ENCODE measurements around the gene DLG1. TPM values are rescaled to one million over a fixed set of nuclear protein-coding genes. Genes with fewer than 3 reads are reported as not detected.

The DLG1 gene
- total and polyA plus RNA-seq, 2 donors (not counting 1 experiment from before 2014, with no cell fraction given), result 47.7 to 53.0 TPM

DNA sequence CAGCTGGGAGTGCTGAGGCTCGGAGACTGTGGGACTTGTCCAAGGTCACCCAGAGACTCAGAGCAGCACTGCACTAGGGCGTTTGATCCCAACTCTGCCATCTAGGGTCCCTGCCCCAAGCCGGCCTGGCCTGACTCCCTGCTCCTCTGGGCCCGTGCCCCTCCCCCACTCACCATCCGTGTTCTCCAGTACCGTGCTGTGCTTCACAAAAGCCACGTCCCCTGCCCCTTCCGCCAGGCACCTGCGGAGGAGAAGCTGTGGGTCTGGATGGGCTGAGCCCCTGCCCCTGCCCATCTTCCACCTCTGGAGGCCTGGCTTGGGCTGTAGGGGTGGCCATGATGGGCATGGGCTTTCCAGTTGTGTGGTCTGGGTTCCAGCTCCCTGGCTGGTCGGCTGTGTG, 277.2 kb downstream of the DLG1 start:
- Histone ChIP-seq H3K27ac (ENCODE audit: insufficient read depth, low read length) (no peak overlapping the region), H3K27me3 (ENCODE audit: control insufficient read depth, insufficient read depth, low read length) (peaks cover 17% of the 10 kb centered on the region), H3K4me1 (ENCODE audit: control insufficient read depth, extremely low read depth, insufficient read depth, low read length) (no peaks in the 10 kb centered on the region), H2AFZ (ENCODE audit: low read length) (no peak overlapping the region), H3K9me3 (ENCODE audit: control insufficient read depth, insufficient read depth, low read depth, low read length) (no peaks in the 10 kb centered on the region), H3K4me3 (replicated peaks in 1 of 4; ENCODE audit: control extremely low read depth in 1 of 4, insufficient read depth in 1 of 4, low read depth in 3 of 4, low read length in 4 of 4) (no peak overlapping the region), H3K79me2 (ENCODE audit: control insufficient read depth, insufficient read depth, low read length) (no peaks in the 10 kb centered on the region), H3K4me2 (ENCODE audit: extremely low read depth, insufficient read depth, low read length) (no peak overlapping the region), H3K36me3 (ENCODE audit: control insufficient read depth, insufficient read depth, low read length) (no peaks in the 10 kb centered on the region), H3K9ac (ENCODE audit: insufficient read depth, low read length) (no peak overlapping the region), H4K20me1 (ENCODE audit: control insufficient read depth, extremely low read depth, insufficient read depth, low read length) (no peaks in the 10 kb centered on the region)
- TF ChIP-seq EZH2 (IDR thresholded peaks at IDR 0.05; ENCODE audit: low read length, missing control alignments), result no peak
- TF ChIP-seq, protein P1, sequence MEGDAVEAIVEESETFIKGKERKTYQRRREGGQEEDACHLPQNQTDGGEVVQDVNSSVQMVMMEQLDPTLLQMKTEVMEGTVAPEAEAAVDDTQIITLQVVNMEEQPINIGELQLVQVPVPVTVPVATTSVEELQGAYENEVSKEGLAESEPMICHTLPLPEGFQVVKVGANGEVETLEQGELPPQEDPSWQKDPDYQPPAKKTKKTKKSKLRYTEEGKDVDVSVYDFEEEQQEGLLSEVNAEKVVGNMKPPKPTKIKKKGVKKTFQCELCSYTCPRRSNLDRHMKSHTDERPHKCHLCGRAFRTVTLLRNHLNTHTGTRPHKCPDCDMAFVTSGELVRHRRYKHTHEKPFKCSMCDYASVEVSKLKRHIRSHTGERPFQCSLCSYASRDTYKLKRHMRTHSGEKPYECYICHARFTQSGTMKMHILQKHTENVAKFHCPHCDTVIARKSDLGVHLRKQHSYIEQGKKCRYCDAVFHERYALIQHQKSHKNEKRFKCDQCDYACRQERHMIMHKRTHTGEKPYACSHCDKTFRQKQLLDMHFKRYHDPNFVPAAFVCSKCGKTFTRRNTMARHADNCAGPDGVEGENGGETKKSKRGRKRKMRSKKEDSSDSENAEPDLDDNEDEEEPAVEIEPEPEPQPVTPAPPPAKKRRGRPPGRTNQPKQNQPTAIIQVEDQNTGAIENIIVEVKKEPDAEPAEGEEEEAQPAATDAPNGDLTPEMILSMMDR (conservative IDR thresholded peaks at IDR 0.05 in 1 of 2, IDR thresholded peaks at IDR 0.05 in 1 of 2; ENCODE audit: low read depth in 1 of 2, low read length in 2 of 2), result no peak
- no peak for DNase-seq (ENCODE audit: low read depth in 2 of 2)

DNA sequence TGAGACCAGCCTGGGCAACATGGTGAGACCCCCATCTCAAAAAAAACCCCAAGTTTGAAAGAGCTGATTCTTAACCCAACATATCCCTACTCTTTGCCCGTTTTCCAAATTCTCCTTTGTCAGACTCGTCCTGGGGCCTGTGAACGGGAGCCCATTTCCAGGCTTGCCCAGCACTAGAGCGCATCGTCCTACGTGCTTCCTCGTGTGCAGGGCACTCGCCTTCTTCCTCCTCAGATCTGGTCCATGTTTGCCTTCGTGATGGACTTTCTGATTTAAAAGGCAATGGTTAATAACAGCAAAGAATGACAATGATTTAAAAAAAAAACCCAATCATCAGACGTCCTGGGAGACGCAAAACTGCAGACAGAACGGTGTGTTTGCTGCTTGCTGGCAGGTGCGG, 278.9 kb downstream of the DLG1 start:
- no peaks in the 10 kb centered on the region for H3K36me3 ChIP-seq (ENCODE audit: control insufficient read depth, insufficient read depth, low read length)

DNA sequence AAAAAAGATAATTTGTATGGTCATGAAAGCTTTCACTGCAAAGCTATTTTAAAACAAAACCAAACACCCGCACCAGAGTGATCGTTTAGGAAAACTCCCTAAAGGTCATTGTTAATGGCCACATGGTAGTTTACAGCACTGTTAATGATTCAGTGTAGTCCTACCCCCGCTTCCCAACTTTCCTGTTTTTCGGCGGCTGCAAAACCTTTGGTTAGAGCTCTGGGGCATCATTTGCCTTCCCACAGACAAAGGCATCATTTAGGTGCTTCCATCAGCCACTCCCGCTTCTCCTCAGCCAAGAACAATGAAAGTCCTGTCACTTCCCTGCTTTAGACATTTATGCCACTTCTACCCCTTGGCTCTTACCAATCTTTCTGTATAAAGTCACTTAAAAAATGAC, 279.4 kb downstream of the DLG1 start:
- H3K9me3 ChIP-seq (ENCODE audit: control insufficient read depth, insufficient read depth, low read depth, low read length), result no peaks in the 10 kb centered on the region

More for the DNA sequence above, 278.9 kb downstream of the DLG1 start:
- no peak for DNase-seq (ENCODE audit: low read depth in 2 of 2)
- no peak for TF ChIP-seq EZH2 (IDR thresholded peaks at IDR 0.05; ENCODE audit: low read length, missing control alignments)
- TF ChIP-seq, protein P1 (conservative IDR thresholded peaks at IDR 0.05 in 1 of 2, IDR thresholded peaks at IDR 0.05 in 1 of 2; ENCODE audit: low read depth in 1 of 2, low read length in 2 of 2), result no peak
- no peaks in the 10 kb centered on the region for H3K9me3 ChIP-seq (ENCODE audit: control insufficient read depth, insufficient read depth, low read depth, low read length)
- H3K27ac ChIP-seq (ENCODE audit: insufficient read depth, low read length), result no peak overlapping the region
- H3K4me3 ChIP-seq (replicated peaks in 1 of 4; ENCODE audit: control extremely low read depth in 1 of 4, insufficient read depth in 1 of 4, low read depth in 3 of 4, low read length in 4 of 4), result no peak overlapping the region
- H3K79me2 ChIP-seq (ENCODE audit: control insufficient read depth, insufficient read depth, low read length), result no peaks in the 10 kb centered on the region
- no peaks in the 10 kb centered on the region for H3K4me1 ChIP-seq (ENCODE audit: control insufficient read depth, extremely low read depth, insufficient read depth, low read length)
- no peaks in the 10 kb centered on the region for H4K20me1 ChIP-seq (ENCODE audit: control insufficient read depth, extremely low read depth, insufficient read depth, low read length)
- no peak overlapping the region for H2AFZ ChIP-seq (ENCODE audit: low read length)
- H3K4me2 ChIP-seq (ENCODE audit: extremely low read depth, insufficient read depth, low read length), result no peak overlapping the region
- peaks cover 17% of the 10 kb centered on the region for H3K27me3 ChIP-seq (ENCODE audit: control insufficient read depth, insufficient read depth, low read length)
- no peak overlapping the region for H3K9ac ChIP-seq (ENCODE audit: insufficient read depth, low read length)

More for the DNA sequence above, 279.4 kb downstream of the DLG1 start:
- Histone ChIP-seq H2AFZ (ENCODE audit: low read length) (no peak overlapping the region), H4K20me1 (ENCODE audit: control insufficient read depth, extremely low read depth, insufficient read depth, low read length) (no peaks in the 10 kb centered on the region), H3K79me2 (ENCODE audit: control insufficient read depth, insufficient read depth, low read length) (no peaks in the 10 kb centered on the region), H3K27me3 (ENCODE audit: control insufficient read depth, insufficient read depth, low read length) (peaks cover 17% of the 10 kb centered on the region), H3K36me3 (ENCODE audit: control insufficient read depth, insufficient read depth, low read length) (no peaks in the 10 kb centered on the region), H3K4me2 (ENCODE audit: extremely low read depth, insufficient read depth, low read length) (no peak overlapping the region), H3K4me1 (ENCODE audit: control insufficient read depth, extremely low read depth, insufficient read depth, low read length) (no peaks in the 10 kb centered on the region), H3K4me3 (replicated peaks in 1 of 4; ENCODE audit: control extremely low read depth in 1 of 4, insufficient read depth in 1 of 4, low read depth in 3 of 4, low read length in 4 of 4) (no peak overlapping the region), H3K27ac (ENCODE audit: insufficient read depth, low read length) (no peak overlapping the region), H3K9ac (ENCODE audit: insufficient read depth, low read length) (no peak overlapping the region)
- no peak for DNase-seq (ENCODE audit: low read depth in 2 of 2)
- TF ChIP-seq EZH2 (IDR thresholded peaks at IDR 0.05; ENCODE audit: low read length, missing control alignments), result no peak
- TF ChIP-seq, protein P1 (conservative IDR thresholded peaks at IDR 0.05 in 1 of 2, IDR thresholded peaks at IDR 0.05 in 1 of 2; ENCODE audit: low read depth in 1 of 2, low read length in 2 of 2), result no peak

Measured in fibroblast of lung (primary cell).